Measurements from ENCODE around the gene ARHGEF40. TPM values are rescaled to one million over a fixed set of nuclear protein-coding genes. Genes with fewer than 3 reads are reported as not detected.

ARHGEF40 gene
- total RNA-seq, 1 experiment from 2014 or later: 71.4 TPM

DNA sequence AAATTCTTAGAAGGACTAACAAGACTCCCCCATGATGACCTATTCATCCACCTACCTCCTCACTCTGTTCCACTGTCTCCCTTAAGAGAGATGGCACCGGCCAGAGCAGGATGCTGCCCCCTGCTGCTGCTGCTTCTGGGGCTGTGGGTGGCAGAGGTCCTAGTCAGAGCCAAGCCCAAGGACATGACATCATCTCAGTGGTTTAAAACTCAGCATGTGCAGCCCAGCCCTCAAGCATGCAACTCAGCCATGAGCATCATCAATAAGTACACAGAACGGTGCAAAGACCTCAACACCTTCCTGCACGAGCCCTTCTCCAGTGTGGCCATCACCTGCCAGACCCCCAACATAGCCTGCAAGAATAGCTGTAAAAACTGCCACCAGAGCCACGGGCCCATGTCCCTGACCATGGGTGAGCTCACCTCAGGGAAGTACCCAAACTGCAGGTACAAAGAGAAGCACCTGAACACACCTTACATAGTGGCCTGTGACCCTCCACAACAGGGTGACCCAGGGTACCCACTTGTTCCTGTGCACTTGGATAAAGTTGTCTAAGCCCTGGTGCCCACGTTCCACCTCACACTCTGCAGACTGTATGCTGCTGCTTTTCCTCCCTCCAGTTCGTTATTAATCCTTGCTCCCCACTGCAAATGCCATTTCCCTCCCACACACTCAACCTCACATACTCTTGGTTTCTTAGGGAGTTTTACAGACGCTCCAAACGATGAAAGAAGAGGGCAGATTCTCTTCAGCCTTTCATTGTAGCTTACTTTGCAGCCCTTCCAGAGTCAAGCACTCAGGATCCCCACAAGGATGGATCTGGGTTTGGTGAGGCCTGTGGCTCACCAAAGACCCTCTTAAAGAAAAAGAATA lies 12.1 kb upstream of the ARHGEF40 start, which contains the start of gene RNASE8:
TSS of gene RNASE8 (plus strand) at position 20 of the 873 bp plus-strand sequence. CDS start at position 91, 71 bp downstream.
- no peaks in the 10 kb centered on the region for H3K27me3 Mint-ChIP-seq (ENCODE audit: low read depth)
- H3K4me1 Mint-ChIP-seq: peaks cover 7 to 10% of the 10 kb centered on the region in 2 experiments

More for the DNA sequence above, 12.1 kb upstream of the ARHGEF40 start, which contains the start of gene RNASE8:
- H3K79me1 ChIP-seq (ENCODE audit: insufficient read depth, low read depth, low read length, poor library complexity, severe bottlenecking): no peaks in the 10 kb centered on the region
- H4K20me1 ChIP-seq (ENCODE audit: control insufficient read depth, insufficient read depth, insufficient read length): no peaks in the 10 kb centered on the region
- no peak within 1 kb of the TSS for H2BK120ac ChIP-seq (ENCODE audit: low read depth, low read length, poor library complexity, severe bottlenecking)
- H2AFZ ChIP-seq (ENCODE audit: low read length): no peak within 1 kb of the TSS
- no peak within 1 kb of the TSS for H3K4me2 ChIP-seq (ENCODE audit: insufficient read depth, insufficient read length, low read length)
- H4K8ac ChIP-seq (replicated peaks; ENCODE audit: insufficient read length, low read depth, low read length): no peak within 1 kb of the TSS
- H3K56ac ChIP-seq (ENCODE audit: insufficient read length, low read depth, low read length): no peak within 1 kb of the TSS
- Mint-ChIP-seq H3K4me3 (no peak within 1 kb of the TSS), H3K27ac (no peak within 1 kb of the TSS), H3K9me3 (no peaks in the 10 kb centered on the region), H3K36me3 (ENCODE audit: insufficient read depth in 1 of 3, low read depth in 3 of 3) (no peaks in the 10 kb centered on the region)
- H3K4me1 ChIP-seq (ENCODE audit: insufficient read depth, low read length): no peaks in the 10 kb centered on the region; the same call in 1 of the 2 replicates
- no peak within 1 kb of the TSS for H3K27ac ChIP-seq (ENCODE audit: insufficient read length, low read depth, low read length)
- H3K27me3 ChIP-seq (ENCODE audit: insufficient read depth, low read length): no peaks in the 10 kb centered on the region
- no peak within 1 kb of the TSS for H3K23ac ChIP-seq (ENCODE audit: insufficient read length, low read depth, low read length)
- no peak within 1 kb of the TSS for H3T11ph ChIP-seq (ENCODE audit: low read length)
- no peak within 1 kb of the TSS for H4K91ac ChIP-seq (ENCODE audit: insufficient read length, low read depth, low read length)
- H2BK15ac ChIP-seq (ENCODE audit: low read depth, low read length): no peak within 1 kb of the TSS
- TF ChIP-seq, protein P1, sequence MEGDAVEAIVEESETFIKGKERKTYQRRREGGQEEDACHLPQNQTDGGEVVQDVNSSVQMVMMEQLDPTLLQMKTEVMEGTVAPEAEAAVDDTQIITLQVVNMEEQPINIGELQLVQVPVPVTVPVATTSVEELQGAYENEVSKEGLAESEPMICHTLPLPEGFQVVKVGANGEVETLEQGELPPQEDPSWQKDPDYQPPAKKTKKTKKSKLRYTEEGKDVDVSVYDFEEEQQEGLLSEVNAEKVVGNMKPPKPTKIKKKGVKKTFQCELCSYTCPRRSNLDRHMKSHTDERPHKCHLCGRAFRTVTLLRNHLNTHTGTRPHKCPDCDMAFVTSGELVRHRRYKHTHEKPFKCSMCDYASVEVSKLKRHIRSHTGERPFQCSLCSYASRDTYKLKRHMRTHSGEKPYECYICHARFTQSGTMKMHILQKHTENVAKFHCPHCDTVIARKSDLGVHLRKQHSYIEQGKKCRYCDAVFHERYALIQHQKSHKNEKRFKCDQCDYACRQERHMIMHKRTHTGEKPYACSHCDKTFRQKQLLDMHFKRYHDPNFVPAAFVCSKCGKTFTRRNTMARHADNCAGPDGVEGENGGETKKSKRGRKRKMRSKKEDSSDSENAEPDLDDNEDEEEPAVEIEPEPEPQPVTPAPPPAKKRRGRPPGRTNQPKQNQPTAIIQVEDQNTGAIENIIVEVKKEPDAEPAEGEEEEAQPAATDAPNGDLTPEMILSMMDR (conservative IDR thresholded peaks at IDR 0.05): no peak
- H2AK5ac ChIP-seq (ENCODE audit: insufficient read length, low read length): no peak within 1 kb of the TSS
- DNase-seq: no peak
- H2BK5ac ChIP-seq (ENCODE audit: insufficient read length, low read length): no peak within 1 kb of the TSS
- no peak within 1 kb of the TSS for H4K5ac ChIP-seq (ENCODE audit: insufficient read length, low read depth, low read length)
- H3K4ac ChIP-seq (ENCODE audit: low read depth, low read length): no peak within 1 kb of the TSS
- H3K14ac ChIP-seq (ENCODE audit: insufficient read depth, low read length): no peak within 1 kb of the TSS
- no peak within 1 kb of the TSS for H2BK20ac ChIP-seq (ENCODE audit: low read depth, low read length, poor library complexity, severe bottlenecking)
- no peak within 1 kb of the TSS for H3K18ac ChIP-seq (ENCODE audit: insufficient read length, low read depth, low read length)
- no peaks in the 10 kb centered on the region for H3K79me2 ChIP-seq (ENCODE audit: insufficient read depth, low read length)
- H3K9me3 ChIP-seq (ENCODE audit: control insufficient read depth, low read depth, low read length): no peaks in the 10 kb centered on the region
- H3K9ac ChIP-seq (ENCODE audit: extremely low read depth, insufficient read length, low read length): no peak within 1 kb of the TSS
- no peak within 1 kb of the TSS for H2BK12ac ChIP-seq (ENCODE audit: insufficient read length, low read depth, low read length)
- WGBS (ENCODE audit: extremely low coverage, insufficient read length, low lambda C conversion rate): no CpG with 5 or more reads among the region's 8 CpGs
- no peaks in the 10 kb centered on the region for H3K23me2 ChIP-seq (ENCODE audit: insufficient read length, low read depth, low read length, poor library complexity, severe bottlenecking)
